HCT116 (cell line): ENCODE data around the gene MYL4. TPM values are rescaled to one million over a fixed set of nuclear protein-coding genes. Genes with fewer than 3 reads are reported as not detected.

Source experiments
- ATAC-seq: fragments of 200-7000 bp; cut with Tn5 transposase; 2 replicates; pipeline ENCODE4 v1.9.1; 2020; ENCODE audit warnings: mild to moderate bottlenecking, moderate library complexity
- BruUV-seq: library from RNA; stranded (reverse); fragments of 400-500 nt; replicated peaks from 2 replicates; lab custom pipeline; 2021; lab: Mats Ljungman, UMichigan
- CTCF ChIA-PET: fragments of 300-600 bp; sonication (Branson Sonifier 250); formaldehyde crosslinking; loops from one replicate; lab custom pipeline; 2021; ENCODE audit warnings: antibody characterized with exemption; lab: Charles Lee
- POLR2A ChIA-PET: fragments of 300-600, 350-600 bp; sonication (Branson Sonifier 250); formaldehyde crosslinking; loops from one replicate; lab custom pipeline; 2021; ENCODE audit warnings: antibody characterized with exemption; lab: Charles Lee
- RAD21 ChIA-PET, 2 experiments: fragments of 300-600 bp; sonication (Branson Sonifier 250); formaldehyde crosslinking; loops; one replicate each; lab custom pipeline; 2023; ENCODE audit warnings: low total read pairs in 2 of 2; ENCODE audit not compliant: uncharacterized antibody in 2 of 2, unreplicated experiment in 2 of 2, low non-redundant PET in 1 of 2; lab: Charles Lee
- DNase-seq: peaks from one replicate; pipeline ENCODE4 v3.0.0-alpha.2; 2010; ENCODE audit warnings: low read depth, low spot score
- H2AFZ ChIP-seq: fragments of 200-600 bp; shearing (Covaris generic), sonication (generic); 2 replicates; pipeline ENCODE4 v1.6.1; 2017; ENCODE audit warnings: low read depth, mixed run types, mixed read lengths, antibody characterized with exemption, low read length; ENCODE audit not compliant: poor library complexity, severe bottlenecking
- H3K27ac ChIP-seq: 2 replicates; pipeline ENCODE4 v1.5.1; 2012; ENCODE audit warnings: low read depth, low read length
- H3K27me3 ChIP-seq: fragments of 200-600 bp; sonication (generic); 2 replicates; pipeline ENCODE4 v1.6.1; 2016; ENCODE audit warnings: mixed run types, low read length, mixed read lengths; ENCODE audit not compliant: insufficient read depth
- H3K36me3 ChIP-seq, 2 experiments: fragments of 200-500 bp in 1 of 2; fragments of 200-600 bp in 1 of 2; sonication (Bioruptor generic) in 1 of 2; sonication (generic) in 1 of 2; 2 replicates each; pipeline versions ENCODE4 v1.5.1 to v1.6.1; 2014 to 2016; ENCODE audit warnings: low read length in 2 of 2, inconsistent platforms in 1 of 2, mixed read lengths in 1 of 2, mixed run types in 1 of 2; ENCODE audit not compliant: insufficient read depth in 2 of 2, control insufficient read depth in 1 of 2
- H3K4me1 ChIP-seq, 2 experiments: fragments of 200-600 bp in 1 of 2; sonication (generic) in 1 of 2; 2 replicates each; pipeline versions ENCODE4 v1.5.1 to v1.6.1; 2012 to 2017; ENCODE audit warnings: low read length in 2 of 2, inconsistent platforms in 1 of 2, mild to moderate bottlenecking in 1 of 2, mixed read lengths in 1 of 2, mixed run types in 1 of 2, moderate library complexity in 1 of 2; ENCODE audit not compliant: insufficient read depth in 2 of 2, control insufficient read depth in 1 of 2
- H3K4me2 ChIP-seq: fragments of 200-600 bp; sonication (generic); 2 replicates; pipeline ENCODE4 v1.6.1; 2017; ENCODE audit warnings: mixed run types, low read length, mixed read lengths
- H3K4me3 ChIP-seq, 2 experiments: fragments of 200-600 bp in 1 of 2; sonication (generic) in 1 of 2; replicated peaks in 1 of 2; 2 replicates each; pipeline ENCODE4 v1.5.1; 2011 to 2016; ENCODE audit warnings: low read length in 2 of 2, control low read depth in 1 of 2, low read depth in 1 of 2, mild to moderate bottlenecking in 1 of 2, mixed read lengths in 1 of 2, mixed run types in 1 of 2
- H3K79me2 ChIP-seq: fragments of 200-600 bp; sonication (generic); 2 replicates; pipeline ENCODE4 v1.6.1; 2017; ENCODE audit warnings: mild to moderate bottlenecking, mixed run types, low read length, moderate library complexity, mixed read lengths; ENCODE audit not compliant: insufficient read depth
- H3K9ac ChIP-seq: fragments of 200-600 bp; sonication (generic); 2 replicates; pipeline ENCODE4 v1.6.1; 2016; ENCODE audit warnings: low read length, mixed read lengths
- H3K9me2 ChIP-seq: fragments of 200-600 bp; sonication (generic), shearing (Covaris generic); 2 replicates; pipeline ENCODE4 v1.6.1; 2017; ENCODE audit warnings: mixed run types, mild to moderate bottlenecking, moderate library complexity; ENCODE audit not compliant: insufficient read depth
- H3K9me3 ChIP-seq, 2 experiments: fragments of 200-500 bp in 1 of 2; fragments of 200-600 bp in 1 of 2; sonication (Bioruptor generic) in 1 of 2; sonication (generic) in 1 of 2; 2 replicates each; pipeline ENCODE4 v1.6.1; 2014 to 2017; ENCODE audit warnings: low read length in 2 of 2, mixed read lengths in 2 of 2, inconsistent platforms in 1 of 2, low read depth in 1 of 2, mild to moderate bottlenecking in 1 of 2, mixed run types in 1 of 2, moderate library complexity in 1 of 2; ENCODE audit not compliant: control insufficient read depth in 1 of 2, insufficient read depth in 1 of 2
- H4K20me1 ChIP-seq: fragments of 200-600 bp; sonication (generic), shearing (Covaris generic); 2 replicates; pipeline ENCODE4 v1.6.1; 2017; ENCODE audit warnings: mixed run types, mild to moderate bottlenecking, moderate library complexity; ENCODE audit not compliant: insufficient read depth
- EGR1 ChIP-seq: IDR thresholded peaks from 2 replicates; pipeline ENCODE4 v1.6.1; 2012; ENCODE audit warnings: low read depth
- ELF1 ChIP-seq: IDR thresholded peaks from 2 replicates; pipeline ENCODE4 v1.6.1; 2012; ENCODE audit warnings: low read depth, borderline replicate concordance
- EZH2 ChIP-seq: fragments of 200-600 bp; sonication (generic); IDR thresholded peaks from 2 replicates; pipeline ENCODE4 v1.6.1; 2017; ENCODE audit warnings: antibody characterized with exemption, mixed run types
- EZH2phosphoT487 ChIP-seq: fragments of 200-600 bp; IDR thresholded peaks from 2 replicates; pipeline ENCODE4 v1.6.1; 2018; ENCODE audit warnings: antibody characterized with exemption, borderline replicate concordance
- FOSL1 ChIP-seq: IDR thresholded peaks from 2 replicates; pipeline ENCODE4 v1.6.1; 2012; ENCODE audit warnings: low read depth
- JUND ChIP-seq: IDR thresholded peaks from 2 replicates; pipeline ENCODE4 v1.6.1; 2012
- POLR2A ChIP-seq: IDR thresholded peaks from 2 replicates; pipeline ENCODE4 v1.7.0; 2011; ENCODE audit warnings: borderline replicate concordance; ENCODE audit not compliant: insufficient read depth, insufficient read length; ENCODE audit errors: extremely low read depth
- RAD21 ChIP-seq: IDR thresholded peaks from 2 replicates; pipeline ENCODE4 v1.6.1; 2012; ENCODE audit warnings: low read depth, mild to moderate bottlenecking
- SIN3A ChIP-seq: IDR thresholded peaks from 2 replicates; pipeline ENCODE4 v1.6.1; 2012; ENCODE audit warnings: low read depth
- SP1 ChIP-seq: IDR thresholded peaks from 2 replicates; pipeline ENCODE4 v1.6.1; 2012; ENCODE audit warnings: low read depth
- SRF ChIP-seq: IDR thresholded peaks from 2 replicates; pipeline ENCODE4 v1.6.1; 2012; ENCODE audit warnings: low read depth
- YY1 ChIP-seq: IDR thresholded peaks from 2 replicates; pipeline ENCODE4 v1.6.1; 2011; ENCODE audit warnings: low read length, low read depth, moderate library complexity, mild to moderate bottlenecking; ENCODE audit not compliant: insufficient replicate concordance; ENCODE audit errors: extremely low read depth
- ZFX ChIP-seq: fragments of 450-650 bp; IDR thresholded peaks from 2 replicates; pipeline ENCODE4 v1.6.1; 2017
- intact Hi-C: fragments of 100-400 bp; cut with micrococcal nuclease; formaldehyde crosslinking; loops from 2 replicates; pipeline ENCODE4 v1.10.0; 2022
- total RNA-seq: library from RNA; stranded (reverse); gene quantifications from one replicate; pipeline ENCODE4 v1.2.1, GENCODE V29; 2021; ENCODE audit not compliant: unreplicated experiment
- TF ChIP-seq, protein P1 (sequence below), 3 experiments: fragments of 200-600 bp in 1 of 3; sonication (generic) in 1 of 3; IDR thresholded peaks in 2 of 3; conservative IDR thresholded peaks in 1 of 3; 2 replicates each; pipeline ENCODE4 v1.5.1; 2012 to 2017; ENCODE audit warnings: low read depth in 2 of 3, low read length in 2 of 3, antibody characterized with exemption in 1 of 3, borderline replicate concordance in 1 of 3, control low read depth in 1 of 3, mild to moderate bottlenecking in 1 of 3, mixed read lengths in 1 of 3, mixed run types in 1 of 3, moderate library complexity in 1 of 3; ENCODE audit not compliant: insufficient read depth in 1 of 3
- TF ChIP-seq, protein P2 (sequence below): IDR thresholded peaks from 2 replicates; pipeline ENCODE4 v1.6.1; 2012
- TF ChIP-seq, protein P3 (sequence below): IDR thresholded peaks from 2 replicates; pipeline ENCODE4 v1.6.1; 2011; ENCODE audit warnings: mild to moderate bottlenecking, low read length, moderate library complexity; ENCODE audit not compliant: insufficient replicate concordance; ENCODE audit errors: extremely low read depth

MYL4 gene
- total RNA-seq, 1 experiment from 2014 or later: 0.32 TPM

DNA sequence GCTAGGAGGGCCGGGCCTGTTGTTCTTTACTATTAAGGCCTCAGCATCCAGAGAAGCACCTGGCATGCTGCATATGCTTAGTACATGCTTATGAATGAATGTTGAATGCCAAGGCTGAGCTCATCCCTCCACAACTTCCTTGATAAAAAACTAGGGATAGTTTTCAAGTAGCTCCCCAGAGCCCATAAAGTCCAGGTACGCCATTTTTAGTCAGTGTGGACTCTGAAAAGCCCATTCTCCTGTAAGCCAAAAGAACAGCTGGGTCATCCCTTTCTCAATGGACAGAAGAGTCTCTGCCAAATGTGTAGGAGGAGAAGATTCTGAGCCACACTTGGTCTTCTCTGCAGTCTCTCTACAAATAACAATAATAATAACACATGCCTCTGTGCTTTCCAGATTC, 35.5 kb downstream of the MYL4 start:
- CTCF ChIA-PET: no interaction called here
- no peaks in the 10 kb centered on the region for H3K9me3 ChIP-seq
- no peak overlapping the region for H3K27ac ChIP-seq
- BruUV-seq: no TSS peak
- RAD21 ChIA-PET: no interaction called here
- H3K79me2 ChIP-seq: no peaks in the 10 kb centered on the region
- no peak overlapping the region for H3K9ac ChIP-seq
- ATAC-seq: no peak
- intact Hi-C loops: no loop called here
- TF ChIP-seq RAD21 (no peak), ELF1 (no peak), YY1 (no peak), SRF (no peak), FOSL1 (no peak), POLR2A (no peak), SP1 (no peak), EGR1 (no peak), SIN3A (no peak), EZH2 (no peak), JUND (no peak), ZFX (no peak), EZH2phosphoT487 (no peak)
- TF ChIP-seq, protein P1, sequence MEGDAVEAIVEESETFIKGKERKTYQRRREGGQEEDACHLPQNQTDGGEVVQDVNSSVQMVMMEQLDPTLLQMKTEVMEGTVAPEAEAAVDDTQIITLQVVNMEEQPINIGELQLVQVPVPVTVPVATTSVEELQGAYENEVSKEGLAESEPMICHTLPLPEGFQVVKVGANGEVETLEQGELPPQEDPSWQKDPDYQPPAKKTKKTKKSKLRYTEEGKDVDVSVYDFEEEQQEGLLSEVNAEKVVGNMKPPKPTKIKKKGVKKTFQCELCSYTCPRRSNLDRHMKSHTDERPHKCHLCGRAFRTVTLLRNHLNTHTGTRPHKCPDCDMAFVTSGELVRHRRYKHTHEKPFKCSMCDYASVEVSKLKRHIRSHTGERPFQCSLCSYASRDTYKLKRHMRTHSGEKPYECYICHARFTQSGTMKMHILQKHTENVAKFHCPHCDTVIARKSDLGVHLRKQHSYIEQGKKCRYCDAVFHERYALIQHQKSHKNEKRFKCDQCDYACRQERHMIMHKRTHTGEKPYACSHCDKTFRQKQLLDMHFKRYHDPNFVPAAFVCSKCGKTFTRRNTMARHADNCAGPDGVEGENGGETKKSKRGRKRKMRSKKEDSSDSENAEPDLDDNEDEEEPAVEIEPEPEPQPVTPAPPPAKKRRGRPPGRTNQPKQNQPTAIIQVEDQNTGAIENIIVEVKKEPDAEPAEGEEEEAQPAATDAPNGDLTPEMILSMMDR (IDR thresholded peaks at IDR 0.05 in 2 of 3, conservative IDR thresholded peaks at IDR 0.05 in 1 of 3; ENCODE audit: borderline replicate concordance in 1 of 3, insufficient read depth in 1 of 3, low read depth in 2 of 3, low read length in 2 of 3): no peak
- TF ChIP-seq, protein P2, sequence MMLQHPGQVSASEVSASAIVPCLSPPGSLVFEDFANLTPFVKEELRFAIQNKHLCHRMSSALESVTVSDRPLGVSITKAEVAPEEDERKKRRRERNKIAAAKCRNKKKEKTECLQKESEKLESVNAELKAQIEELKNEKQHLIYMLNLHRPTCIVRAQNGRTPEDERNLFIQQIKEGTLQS: no peak
- TF ChIP-seq, protein P3, sequence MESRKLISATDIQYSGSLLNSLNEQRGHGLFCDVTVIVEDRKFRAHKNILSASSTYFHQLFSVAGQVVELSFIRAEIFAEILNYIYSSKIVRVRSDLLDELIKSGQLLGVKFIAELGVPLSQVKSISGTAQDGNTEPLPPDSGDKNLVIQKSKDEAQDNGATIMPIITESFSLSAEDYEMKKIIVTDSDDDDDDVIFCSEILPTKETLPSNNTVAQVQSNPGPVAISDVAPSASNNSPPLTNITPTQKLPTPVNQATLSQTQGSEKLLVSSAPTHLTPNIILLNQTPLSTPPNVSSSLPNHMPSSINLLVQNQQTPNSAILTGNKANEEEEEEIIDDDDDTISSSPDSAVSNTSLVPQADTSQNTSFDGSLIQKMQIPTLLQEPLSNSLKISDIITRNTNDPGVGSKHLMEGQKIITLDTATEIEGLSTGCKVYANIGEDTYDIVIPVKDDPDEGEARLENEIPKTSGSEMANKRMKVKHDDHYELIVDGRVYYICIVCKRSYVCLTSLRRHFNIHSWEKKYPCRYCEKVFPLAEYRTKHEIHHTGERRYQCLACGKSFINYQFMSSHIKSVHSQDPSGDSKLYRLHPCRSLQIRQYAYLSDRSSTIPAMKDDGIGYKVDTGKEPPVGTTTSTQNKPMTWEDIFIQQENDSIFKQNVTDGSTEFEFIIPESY: no peak
- H3K27me3 ChIP-seq: no peaks in the 10 kb centered on the region
- H3K9me2 ChIP-seq: no peaks in the 10 kb centered on the region
- H3K4me1 ChIP-seq: peaks cover 7 to 12% of the 10 kb centered on the region in 2 experiments
- no peak overlapping the region for H3K4me2 ChIP-seq
- POLR2A ChIA-PET: no interaction called here
- DNase-seq: no peak
- H2AFZ ChIP-seq: no peak overlapping the region
- no peaks in the 10 kb centered on the region for H3K36me3 ChIP-seq
- no peak overlapping the region for H3K4me3 ChIP-seq
- no peaks in the 10 kb centered on the region for H4K20me1 ChIP-seq
